Neuronal stem cell (in vitro differentiated cells): ENCODE measurements around the gene MAML2.

ENCODE experiments used
- DNase-seq: peaks from one replicate; pipeline ENCODE4 v3.0.0-alpha.2; 2013; ENCODE audit warnings: low spot score
- H2AFZ ChIP-seq: one replicate; pipeline ENCODE4 v1.6.1; 2013; ENCODE audit warnings: mild to moderate bottlenecking, low read length, inconsistent platforms
- H2AK5ac ChIP-seq: 2 replicates; pipeline ENCODE4 v1.6.1; 2013; ENCODE audit warnings: low read depth, mild to moderate bottlenecking, inconsistent platforms, low read length, moderate library complexity, mixed read lengths
- H2BK120ac ChIP-seq: 2 replicates; pipeline ENCODE4 v1.6.1; 2013; ENCODE audit warnings: low read depth, mild to moderate bottlenecking, inconsistent platforms, low read length, moderate library complexity, mixed read lengths
- H2BK12ac ChIP-seq: one replicate; pipeline ENCODE4 v1.6.1; 2013; ENCODE audit warnings: low read length, inconsistent platforms
- H2BK15ac ChIP-seq: 2 replicates; pipeline ENCODE4 v1.6.1; 2013; ENCODE audit warnings: mild to moderate bottlenecking, low read length, inconsistent platforms, mixed read lengths
- H2BK5ac ChIP-seq: one replicate; pipeline ENCODE4 v1.6.1; 2013; ENCODE audit warnings: inconsistent platforms, mild to moderate bottlenecking, low read length, moderate library complexity
- H3K14ac ChIP-seq: one replicate; pipeline ENCODE4 v1.6.1; 2013; ENCODE audit warnings: low read length, inconsistent platforms
- H3K18ac ChIP-seq: 2 replicates; pipeline ENCODE4 v1.6.1; 2013; ENCODE audit warnings: low read length, inconsistent platforms
- H3K23ac ChIP-seq: 2 replicates; pipeline ENCODE4 v1.6.1; 2013; ENCODE audit warnings: low read depth, mild to moderate bottlenecking, mixed read lengths, low read length, inconsistent platforms; ENCODE audit not compliant: poor library complexity
- H3K27ac ChIP-seq: replicated peaks from 3 replicates; pipeline ENCODE4 v1.5.1; 2013; ENCODE audit warnings: low read length, inconsistent platforms
- H3K27me3 ChIP-seq, 3 experiments: 2 replicates each; pipeline ENCODE4 v1.6.1; 2013; ENCODE audit warnings: low read length in 3 of 3, mild to moderate bottlenecking in 2 of 3, inconsistent platforms in 1 of 3, low read depth in 1 of 3, mixed read lengths in 1 of 3, moderate library complexity in 1 of 3; ENCODE audit not compliant: control insufficient read depth in 3 of 3, insufficient read depth in 3 of 3
- H3K36me3 ChIP-seq, 2 donors: replicated peaks in 1 of 2; 2 replicates each; pipeline ENCODE4 v1.6.1; 2013; ENCODE audit warnings: low read length in 2 of 2; ENCODE audit not compliant: control insufficient read depth in 2 of 2, insufficient read depth in 2 of 2
- H3K4ac ChIP-seq: 2 replicates; pipeline ENCODE4 v1.6.1; 2013; ENCODE audit warnings: inconsistent platforms, mild to moderate bottlenecking, low read length, moderate library complexity
- H3K4me1 ChIP-seq, 2 donors: 1 replicate in 1 of 2; 2 replicates in 1 of 2; pipeline ENCODE4 v1.6.1; 2013; ENCODE audit warnings: low read length in 2 of 2, low read depth in 1 of 2; ENCODE audit not compliant: control insufficient read depth in 2 of 2, insufficient read depth in 1 of 2
- H3K4me2 ChIP-seq: one replicate; pipeline ENCODE4 v1.6.1; 2013; ENCODE audit warnings: mild to moderate bottlenecking, low read length, inconsistent platforms; ENCODE audit not compliant: insufficient read depth, poor library complexity, severe bottlenecking
- H3K4me3 ChIP-seq, 2 donors: 2 replicates each; pipeline ENCODE4 v1.5.1; 2013; ENCODE audit warnings: low read length in 2 of 2, mild to moderate bottlenecking in 2 of 2, inconsistent platforms in 1 of 2, moderate library complexity in 1 of 2
- H3K79me1 ChIP-seq: one replicate; pipeline ENCODE4 v1.6.1; 2013; ENCODE audit warnings: low read depth, mild to moderate bottlenecking, inconsistent platforms, low read length, moderate library complexity
- H3K9ac ChIP-seq: one replicate; pipeline ENCODE4 v1.6.1; 2013; ENCODE audit warnings: mild to moderate bottlenecking, low read depth, low read length, inconsistent platforms; ENCODE audit not compliant: poor library complexity
- H3K9me3 ChIP-seq, 2 donors: replicated peaks in 1 of 2; 2 replicates each; pipeline versions ENCODE3 to v1.6.1; 2013; ENCODE audit warnings: low read length in 2 of 2, mild to moderate bottlenecking in 2 of 2, inconsistent platforms in 1 of 2, low read depth in 1 of 2, mixed read lengths in 1 of 2, moderate library complexity in 1 of 2; ENCODE audit not compliant: control insufficient read depth in 2 of 2, insufficient read depth in 1 of 2
- H4K8ac ChIP-seq: one replicate; pipeline ENCODE4 v1.6.1; 2013; ENCODE audit warnings: low read depth, mild to moderate bottlenecking, inconsistent platforms, low read length, moderate library complexity
- H4K91ac ChIP-seq: one replicate; pipeline ENCODE4 v1.6.1; 2013; ENCODE audit warnings: low read length, low read depth, mild to moderate bottlenecking, inconsistent platforms; ENCODE audit not compliant: poor library complexity
- WGBS, 2 donors: extraction: QIAGEN DNeasy Blood & Tissue Kit; methylation state at CpG; one replicate each; pipeline ENCODE4 v1.1.7; 2013; ENCODE audit warnings: missing lambda C conversion rate in 2 of 2, mixed read lengths in 1 of 2; ENCODE audit not compliant: insufficient read length in 2 of 2, insufficient replicate concordance in 1 of 2; ENCODE audit errors: extremely low coverage in 2 of 2; 5-methylcytosine and 5-hydroxymethylcytosine counted together

The MAML2 gene

GRCh38 chr11:96136613-96137298 lies 206.2 kb downstream of the MAML2 start:
- Histone ChIP-seq H4K91ac (no peak overlapping the region), H3K9me3 (no peaks in the 10 kb centered on the region), H2AK5ac (no peak overlapping the region), H3K18ac (no peak overlapping the region), H3K4me2 (no peak overlapping the region), H2AFZ (peak overlapping the region; percentile 27), H4K8ac (no peak overlapping the region), H2BK120ac (no peak overlapping the region), H3K27me3 (no peaks in the 10 kb centered on the region), H2BK15ac (no peak overlapping the region), H3K4ac (no peak overlapping the region), H3K14ac (no peak overlapping the region), H3K4me1 (peaks cover 12 to 27% of the 10 kb centered on the region in 2 donors), H3K27ac (no peak overlapping the region), H2BK12ac (no peak overlapping the region), H3K79me1 (no peaks in the 10 kb centered on the region), H3K23ac (no peak overlapping the region), H3K9ac (no peak overlapping the region), H3K36me3 (no peaks in the 10 kb centered on the region), H2BK5ac (no peak overlapping the region), H3K4me3 (no peak overlapping the region)
- no peak for DNase-seq
- WGBS, 2 donors, result no CpG with 5 or more reads among the region's 3 CpGs

- Histone ChIP-seq H3K4me2 (no peak overlapping the region), H2AFZ (no peak overlapping the region), H2BK5ac (no peak overlapping the region), H3K4me3 (no peak overlapping the region), H3K23ac (no peak overlapping the region), H2BK12ac (no peak overlapping the region), H3K14ac (no peak overlapping the region), H3K9me3 (no peaks in the 10 kb centered on the region), H3K9ac (no peak overlapping the region), H3K27me3 (no peaks in the 10 kb centered on the region), H2BK120ac (no peak overlapping the region), H2AK5ac (no peak overlapping the region), H3K79me1 (no peaks in the 10 kb centered on the region), H3K4ac (no peak overlapping the region), H3K4me1 (peaks cover 8 to 23% of the 10 kb centered on the region in 2 donors), H3K18ac (no peak overlapping the region), H4K8ac (no peak overlapping the region), H4K91ac (no peak overlapping the region), H3K36me3 (no peaks in the 10 kb centered on the region), H3K27ac (no peak overlapping the region), H2BK15ac (no peak overlapping the region)
- WGBS, 2 donors, result no CpG with 5 or more reads among the region's 1 CpG
- no peak for DNase-seq
Measured at GRCh38 chr11:96134602-96135001, 208.4 kb downstream of the MAML2 start.

- H2AK5ac ChIP-seq, result no peak overlapping the region
- no peak overlapping the region for H3K4me2 ChIP-seq
- H3K4me3 ChIP-seq, result no peak overlapping the region
- H2BK120ac ChIP-seq, result no peak overlapping the region
- H3K27me3 ChIP-seq, result no peaks in the 10 kb centered on the region
- no peaks in the 10 kb centered on the region for H3K9me3 ChIP-seq
- no peak overlapping the region for H3K27ac ChIP-seq
- H2BK15ac ChIP-seq, result no peak overlapping the region
- H2BK12ac ChIP-seq, result no peak overlapping the region
- no CpG with 5 or more reads among the region's 2 CpGs for WGBS, 2 donors
- H4K91ac ChIP-seq, result no peak overlapping the region
- no peaks in the 10 kb centered on the region for H3K36me3 ChIP-seq
- no peak overlapping the region for H2BK5ac ChIP-seq
- H4K8ac ChIP-seq, result no peak overlapping the region
- H3K23ac ChIP-seq, result no peak overlapping the region
- no peak overlapping the region for H3K14ac ChIP-seq
- H3K4me1 ChIP-seq, result peaks cover 4 to 13% of the 10 kb centered on the region in 2 donors
- no peak overlapping the region for H3K9ac ChIP-seq
- DNase-seq, result no peak
- H3K18ac ChIP-seq, result no peak overlapping the region
- no peak overlapping the region for H3K4ac ChIP-seq
- no peak overlapping the region for H2AFZ ChIP-seq
- H3K79me1 ChIP-seq, result no peaks in the 10 kb centered on the region
Measured at GRCh38 chr11:96132437-96132836, 210.6 kb downstream of the MAML2 start.

GRCh38 chr11:96130061-96130620 lies 212.9 kb downstream of the MAML2 start:
- Histone ChIP-seq H2BK12ac (no peak overlapping the region), H3K4me1 (peaks cover 3 to 5% of the 10 kb centered on the region in 2 donors), H3K27ac (no peak overlapping the region), H3K14ac (no peak overlapping the region), H4K8ac (no peak overlapping the region), H4K91ac (no peak overlapping the region), H2BK15ac (no peak overlapping the region), H2BK5ac (no peak overlapping the region), H3K18ac (no peak overlapping the region), H3K4ac (no peak overlapping the region), H3K4me2 (no peak overlapping the region), H3K36me3 (no peaks in the 10 kb centered on the region), H2AFZ (no peak overlapping the region), H3K79me1 (no peaks in the 10 kb centered on the region), H3K9ac (no peak overlapping the region), H3K4me3 (no peak overlapping the region), H3K27me3 (no peaks in the 10 kb centered on the region), H3K9me3 (no peaks in the 10 kb centered on the region), H2BK120ac (no peak overlapping the region), H3K23ac (no peak overlapping the region), H2AK5ac (no peak overlapping the region)
- DNase-seq, result no peak
- no CpG with 5 or more reads among the region's 2 CpGs for WGBS, 2 donors
